ENCODE measurements around the gene ABCC5. TPM values are rescaled to one million over a fixed set of nuclear protein-coding genes. Genes with fewer than 3 reads are reported as not detected.
A peak's percentile ranks its signal among the peaks of the same experiment; 100 is the strongest.

ABCC5 gene
- total and polyA plus RNA-seq, 2 experiments from 2014 or later = 14.7 to 17.1 TPM

- Histone ChIP-seq H3F3A (ENCODE audit: insufficient read depth) (no peaks in the 10 kb centered on the region), H3K27me3 (replicated peaks; ENCODE audit: insufficient read depth) (no peaks in the 10 kb centered on the region), H3K9me3 (ENCODE audit: low read depth) (no peaks in the 10 kb centered on the region), H3K27ac (no peak overlapping the region), H3K4me3 (no peak overlapping the region), H4K20me1 (ENCODE audit: insufficient read depth) (no peaks in the 10 kb centered on the region), H2AFZ (no peak overlapping the region), H3K79me2 (ENCODE audit: insufficient read depth) (no peaks in the 10 kb centered on the region), H3K9me2 (ENCODE audit: insufficient read depth) (no peaks in the 10 kb centered on the region), H3K9ac (no peak overlapping the region), H3K36me3 (ENCODE audit: low read depth) (no peaks in the 10 kb centered on the region), H3K4me1 (ENCODE audit: insufficient read depth) (no peaks in the 10 kb centered on the region), H3K4me2 (ENCODE audit: unreplicated experiment) (no peak overlapping the region)
- in situ Hi-C loops (cut with MboI) = no loop called here
- TF ChIP-seq EZH2phosphoT487 (IDR thresholded peaks at IDR 0.05; ENCODE audit: insufficient read depth, low read depth) = no peak
- TF ChIP-seq EZH2 (IDR thresholded peaks at IDR 0.05; ENCODE audit: insufficient read depth, poor library complexity, severe bottlenecking) = no peak
- peak; percentile 10 for DNase-seq
- 23 to 31% methylated on average over 7 of the region's 7 CpGs for WGBS, 2 experiments (ENCODE audit: low coverage in 1 of 2, low lambda C conversion rate in 2 of 2, missing lambda C conversion rate in 2 of 2)
Measured at GRCh38 chr3:184022323-184022722, 4.6 kb upstream of the ABCC5 start.

- no peaks in the 10 kb centered on the region for H3K9me2 ChIP-seq (ENCODE audit: insufficient read depth)
- H3K27ac ChIP-seq = peak overlapping the region; percentile 43
Measured at GRCh38 chr3:184018424-184018973, 815 bp upstream of the ABCC5 start.

GRCh38 chr3:184016811-184017671, 643 bp downstream of the ABCC5 start:
- Histone ChIP-seq H3K27ac (no peak overlapping the region), H4K20me1 (ENCODE audit: insufficient read depth) (no peaks in the 10 kb centered on the region), H3K9me2 (ENCODE audit: insufficient read depth) (no peaks in the 10 kb centered on the region), H3K9me3 (ENCODE audit: low read depth) (no peaks in the 10 kb centered on the region), H3K4me1 (ENCODE audit: insufficient read depth) (peaks cover 16% of the 10 kb centered on the region; the same call in 1 of the 2 replicates), H3K4me2 (ENCODE audit: unreplicated experiment) (peak overlapping the region; percentile 88), H3K27me3 (replicated peaks; ENCODE audit: insufficient read depth) (no peaks in the 10 kb centered on the region), H3K4me3 (peak overlapping the region; percentile 100), H3K79me2 (ENCODE audit: insufficient read depth) (peaks cover 51% of the 10 kb centered on the region), H3K9ac (peak overlapping the region; percentile 83), H3F3A (ENCODE audit: insufficient read depth) (no peaks in the 10 kb centered on the region), H3K36me3 (ENCODE audit: low read depth) (peaks cover 16% of the 10 kb centered on the region; the same call in 1 of the 2 replicates), H2AFZ (peak overlapping the region; percentile 100)
- no peak for TF ChIP-seq EZH2phosphoT487 (IDR thresholded peaks at IDR 0.05; ENCODE audit: insufficient read depth, low read depth)
- TF ChIP-seq EZH2 (IDR thresholded peaks at IDR 0.05; ENCODE audit: insufficient read depth, poor library complexity, severe bottlenecking) = no peak
- peak; percentile 81 for DNase-seq
- 10 to 11% methylated on average over 43 to 50 of the region's 57 CpGs for WGBS, 2 experiments (ENCODE audit: low coverage in 1 of 2, low lambda C conversion rate in 2 of 2, missing lambda C conversion rate in 2 of 2)
- in situ Hi-C loops (cut with MboI) = no loop called here

More at GRCh38 chr3:184018424-184018973, 815 bp upstream of the ABCC5 start:
- Histone ChIP-seq H3K4me3 (peak overlapping the region; percentile 100), H3K36me3 (ENCODE audit: low read depth) (peaks cover 4% of the 10 kb centered on the region; the same call in 1 of the 2 replicates), H3K79me2 (ENCODE audit: insufficient read depth) (peaks cover 37% of the 10 kb centered on the region), H3K4me1 (ENCODE audit: insufficient read depth) (peaks cover 16% of the 10 kb centered on the region; the same call in 1 of the 2 replicates), H3K4me2 (ENCODE audit: unreplicated experiment) (peak overlapping the region; percentile 88), H3F3A (ENCODE audit: insufficient read depth) (no peaks in the 10 kb centered on the region), H3K9me3 (ENCODE audit: low read depth) (no peaks in the 10 kb centered on the region), H3K9ac (peak overlapping the region; percentile 83), H3K27me3 (replicated peaks; ENCODE audit: insufficient read depth) (no peaks in the 10 kb centered on the region), H2AFZ (peak overlapping the region; percentile 100), H4K20me1 (ENCODE audit: insufficient read depth) (no peaks in the 10 kb centered on the region)
- in situ Hi-C loops (cut with MboI) = no loop called here
- WGBS, 2 experiments (ENCODE audit: low coverage in 1 of 2, low lambda C conversion rate in 2 of 2, missing lambda C conversion rate in 2 of 2) = 82 to 84% methylated on average over 21 of the region's 21 CpGs
- DNase-seq = no peak
- TF ChIP-seq EZH2 (IDR thresholded peaks at IDR 0.05; ENCODE audit: insufficient read depth, poor library complexity, severe bottlenecking) (no peak), EZH2phosphoT487 (IDR thresholded peaks at IDR 0.05; ENCODE audit: insufficient read depth, low read depth) (no peak)

- H3K27ac ChIP-seq = no peak overlapping the region
- peaks cover 58% of the 10 kb centered on the region for H3K79me2 ChIP-seq (ENCODE audit: insufficient read depth)
- 79 to 82% methylated on average over 5 of the region's 5 CpGs for WGBS, 2 experiments (ENCODE audit: low coverage in 1 of 2, low lambda C conversion rate in 2 of 2, missing lambda C conversion rate in 2 of 2)
- H2AFZ ChIP-seq = no peak overlapping the region
- no peaks in the 10 kb centered on the region for H3F3A ChIP-seq (ENCODE audit: insufficient read depth)
- peak overlapping the region; percentile 100 for H3K4me3 ChIP-seq
- no peaks in the 10 kb centered on the region for H3K9me3 ChIP-seq (ENCODE audit: low read depth)
- H3K4me1 ChIP-seq (ENCODE audit: insufficient read depth) = peaks cover 16% of the 10 kb centered on the region; the same call in 1 of the 2 replicates
- peak overlapping the region; percentile 88 for H3K4me2 ChIP-seq (ENCODE audit: unreplicated experiment)
- H3K27me3 ChIP-seq (replicated peaks; ENCODE audit: insufficient read depth) = no peaks in the 10 kb centered on the region
- in situ Hi-C loops (cut with MboI) = no loop called here
- no peaks in the 10 kb centered on the region for H3K9me2 ChIP-seq (ENCODE audit: insufficient read depth)
- no peak for TF ChIP-seq EZH2 (IDR thresholded peaks at IDR 0.05; ENCODE audit: insufficient read depth, poor library complexity, severe bottlenecking)
- TF ChIP-seq EZH2phosphoT487 (IDR thresholded peaks at IDR 0.05; ENCODE audit: insufficient read depth, low read depth) = no peak
- H3K9ac ChIP-seq = 0 out of 2 replicates have a peak overlapping the region, but pooled peaks have one; percentile 83
- no peak for DNase-seq
- peaks cover 17% of the 10 kb centered on the region; the same call in 1 of the 2 replicates for H3K36me3 ChIP-seq (ENCODE audit: low read depth)
- no peaks in the 10 kb centered on the region for H4K20me1 ChIP-seq (ENCODE audit: insufficient read depth)
Measured at GRCh38 chr3:184016169-184016570, 1.5 kb downstream of the ABCC5 start.
